ENCODE results near the gene CHCHD2. TPM values are rescaled to one million over a fixed set of nuclear protein-coding genes. Genes with fewer than 3 reads are reported as not detected.

The CHCHD2 gene
- total and polyA plus RNA-seq, 9 of the 15 experiments (the other 6 are each of a cell fraction or from before 2014, with no cell fraction given), result 145 to 1,044 (median 648) TPM

DNA sequence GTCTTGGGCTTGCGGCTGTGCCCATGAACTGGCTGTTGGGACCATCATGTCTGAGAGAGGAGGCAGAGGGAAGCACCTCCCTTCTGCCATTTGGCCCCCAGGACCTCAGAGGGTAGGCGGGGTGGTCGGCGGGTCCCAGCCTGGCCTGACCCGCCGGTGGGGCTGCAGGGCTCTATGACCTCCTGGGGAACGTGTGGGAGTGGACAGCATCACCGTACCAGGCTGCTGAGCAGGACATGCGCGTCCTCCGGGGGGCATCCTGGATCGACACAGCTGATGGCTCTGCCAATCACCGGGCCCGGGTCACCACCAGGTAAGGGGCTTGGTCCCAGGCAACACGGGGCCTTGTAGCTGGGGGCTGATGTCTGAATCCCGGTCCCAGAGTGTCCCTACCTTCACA, 28.1 kb downstream of the CHCHD2 start (continued):
- TF ChIP-seq, protein P1, sequence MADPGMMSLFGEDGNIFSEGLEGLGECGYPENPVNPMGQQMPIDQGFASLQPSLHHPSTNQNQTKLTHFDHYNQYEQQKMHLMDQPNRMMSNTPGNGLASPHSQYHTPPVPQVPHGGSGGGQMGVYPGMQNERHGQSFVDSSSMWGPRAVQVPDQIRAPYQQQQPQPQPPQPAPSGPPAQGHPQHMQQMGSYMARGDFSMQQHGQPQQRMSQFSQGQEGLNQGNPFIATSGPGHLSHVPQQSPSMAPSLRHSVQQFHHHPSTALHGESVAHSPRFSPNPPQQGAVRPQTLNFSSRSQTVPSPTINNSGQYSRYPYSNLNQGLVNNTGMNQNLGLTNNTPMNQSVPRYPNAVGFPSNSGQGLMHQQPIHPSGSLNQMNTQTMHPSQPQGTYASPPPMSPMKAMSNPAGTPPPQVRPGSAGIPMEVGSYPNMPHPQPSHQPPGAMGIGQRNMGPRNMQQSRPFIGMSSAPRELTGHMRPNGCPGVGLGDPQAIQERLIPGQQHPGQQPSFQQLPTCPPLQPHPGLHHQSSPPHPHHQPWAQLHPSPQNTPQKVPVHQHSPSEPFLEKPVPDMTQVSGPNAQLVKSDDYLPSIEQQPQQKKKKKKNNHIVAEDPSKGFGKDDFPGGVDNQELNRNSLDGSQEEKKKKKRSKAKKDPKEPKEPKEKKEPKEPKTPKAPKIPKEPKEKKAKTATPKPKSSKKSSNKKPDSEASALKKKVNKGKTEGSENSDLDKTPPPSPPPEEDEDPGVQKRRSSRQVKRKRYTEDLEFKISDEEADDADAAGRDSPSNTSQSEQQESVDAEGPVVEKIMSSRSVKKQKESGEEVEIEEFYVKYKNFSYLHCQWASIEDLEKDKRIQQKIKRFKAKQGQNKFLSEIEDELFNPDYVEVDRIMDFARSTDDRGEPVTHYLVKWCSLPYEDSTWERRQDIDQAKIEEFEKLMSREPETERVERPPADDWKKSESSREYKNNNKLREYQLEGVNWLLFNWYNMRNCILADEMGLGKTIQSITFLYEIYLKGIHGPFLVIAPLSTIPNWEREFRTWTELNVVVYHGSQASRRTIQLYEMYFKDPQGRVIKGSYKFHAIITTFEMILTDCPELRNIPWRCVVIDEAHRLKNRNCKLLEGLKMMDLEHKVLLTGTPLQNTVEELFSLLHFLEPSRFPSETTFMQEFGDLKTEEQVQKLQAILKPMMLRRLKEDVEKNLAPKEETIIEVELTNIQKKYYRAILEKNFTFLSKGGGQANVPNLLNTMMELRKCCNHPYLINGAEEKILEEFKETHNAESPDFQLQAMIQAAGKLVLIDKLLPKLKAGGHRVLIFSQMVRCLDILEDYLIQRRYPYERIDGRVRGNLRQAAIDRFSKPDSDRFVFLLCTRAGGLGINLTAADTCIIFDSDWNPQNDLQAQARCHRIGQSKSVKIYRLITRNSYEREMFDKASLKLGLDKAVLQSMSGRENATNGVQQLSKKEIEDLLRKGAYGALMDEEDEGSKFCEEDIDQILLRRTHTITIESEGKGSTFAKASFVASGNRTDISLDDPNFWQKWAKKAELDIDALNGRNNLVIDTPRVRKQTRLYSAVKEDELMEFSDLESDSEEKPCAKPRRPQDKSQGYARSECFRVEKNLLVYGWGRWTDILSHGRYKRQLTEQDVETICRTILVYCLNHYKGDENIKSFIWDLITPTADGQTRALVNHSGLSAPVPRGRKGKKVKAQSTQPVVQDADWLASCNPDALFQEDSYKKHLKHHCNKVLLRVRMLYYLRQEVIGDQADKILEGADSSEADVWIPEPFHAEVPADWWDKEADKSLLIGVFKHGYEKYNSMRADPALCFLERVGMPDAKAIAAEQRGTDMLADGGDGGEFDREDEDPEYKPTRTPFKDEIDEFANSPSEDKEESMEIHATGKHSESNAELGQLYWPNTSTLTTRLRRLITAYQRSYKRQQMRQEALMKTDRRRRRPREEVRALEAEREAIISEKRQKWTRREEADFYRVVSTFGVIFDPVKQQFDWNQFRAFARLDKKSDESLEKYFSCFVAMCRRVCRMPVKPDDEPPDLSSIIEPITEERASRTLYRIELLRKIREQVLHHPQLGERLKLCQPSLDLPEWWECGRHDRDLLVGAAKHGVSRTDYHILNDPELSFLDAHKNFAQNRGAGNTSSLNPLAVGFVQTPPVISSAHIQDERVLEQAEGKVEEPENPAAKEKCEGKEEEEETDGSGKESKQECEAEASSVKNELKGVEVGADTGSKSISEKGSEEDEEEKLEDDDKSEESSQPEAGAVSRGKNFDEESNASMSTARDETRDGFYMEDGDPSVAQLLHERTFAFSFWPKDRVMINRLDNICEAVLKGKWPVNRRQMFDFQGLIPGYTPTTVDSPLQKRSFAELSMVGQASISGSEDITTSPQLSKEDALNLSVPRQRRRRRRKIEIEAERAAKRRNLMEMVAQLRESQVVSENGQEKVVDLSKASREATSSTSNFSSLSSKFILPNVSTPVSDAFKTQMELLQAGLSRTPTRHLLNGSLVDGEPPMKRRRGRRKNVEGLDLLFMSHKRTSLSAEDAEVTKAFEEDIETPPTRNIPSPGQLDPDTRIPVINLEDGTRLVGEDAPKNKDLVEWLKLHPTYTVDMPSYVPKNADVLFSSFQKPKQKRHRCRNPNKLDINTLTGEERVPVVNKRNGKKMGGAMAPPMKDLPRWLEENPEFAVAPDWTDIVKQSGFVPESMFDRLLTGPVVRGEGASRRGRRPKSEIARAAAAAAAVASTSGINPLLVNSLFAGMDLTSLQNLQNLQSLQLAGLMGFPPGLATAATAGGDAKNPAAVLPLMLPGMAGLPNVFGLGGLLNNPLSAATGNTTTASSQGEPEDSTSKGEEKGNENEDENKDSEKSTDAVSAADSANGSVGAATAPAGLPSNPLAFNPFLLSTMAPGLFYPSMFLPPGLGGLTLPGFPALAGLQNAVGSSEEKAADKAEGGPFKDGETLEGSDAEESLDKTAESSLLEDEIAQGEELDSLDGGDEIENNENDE (IDR thresholded peaks at IDR 0.05; ENCODE audit: low read depth, low read length), result no peak
- no peak for TF ChIP-seq JUNB (CRISPR knock-in tag; conservative IDR thresholded peaks at IDR 0.05)
- 0 out of 2 replicates have a peak, but pooled peaks have one; percentile 26 for TF ChIP-seq RBFOX2 (IDR thresholded peaks at IDR 0.05; ENCODE audit: low read depth, low read length)
- TF ChIP-seq HCFC1 (IDR thresholded peaks at IDR 0.05; ENCODE audit: low read depth, low read length), result no peak
- TF ChIP-seq GATAD2B (IDR thresholded peaks at IDR 0.05; ENCODE audit: borderline replicate concordance), result no peak
- TF ChIP-seq DIDO1 (tag; IDR thresholded peaks at IDR 0.05; ENCODE audit: low read depth), result no peak
- no peak for TF ChIP-seq NCOR1 (IDR thresholded peaks at IDR 0.05)
- TF ChIP-seq FOXK1 (CRISPR knock-in tag; IDR thresholded peaks at IDR 0.05; ENCODE audit: borderline replicate concordance), result no peak
- no peak for TF ChIP-seq POLR3A (IDR thresholded peaks at IDR 0.05; ENCODE audit: borderline replicate concordance, extremely low read depth, insufficient read depth, insufficient read length)
- TF ChIP-seq, protein P2, sequence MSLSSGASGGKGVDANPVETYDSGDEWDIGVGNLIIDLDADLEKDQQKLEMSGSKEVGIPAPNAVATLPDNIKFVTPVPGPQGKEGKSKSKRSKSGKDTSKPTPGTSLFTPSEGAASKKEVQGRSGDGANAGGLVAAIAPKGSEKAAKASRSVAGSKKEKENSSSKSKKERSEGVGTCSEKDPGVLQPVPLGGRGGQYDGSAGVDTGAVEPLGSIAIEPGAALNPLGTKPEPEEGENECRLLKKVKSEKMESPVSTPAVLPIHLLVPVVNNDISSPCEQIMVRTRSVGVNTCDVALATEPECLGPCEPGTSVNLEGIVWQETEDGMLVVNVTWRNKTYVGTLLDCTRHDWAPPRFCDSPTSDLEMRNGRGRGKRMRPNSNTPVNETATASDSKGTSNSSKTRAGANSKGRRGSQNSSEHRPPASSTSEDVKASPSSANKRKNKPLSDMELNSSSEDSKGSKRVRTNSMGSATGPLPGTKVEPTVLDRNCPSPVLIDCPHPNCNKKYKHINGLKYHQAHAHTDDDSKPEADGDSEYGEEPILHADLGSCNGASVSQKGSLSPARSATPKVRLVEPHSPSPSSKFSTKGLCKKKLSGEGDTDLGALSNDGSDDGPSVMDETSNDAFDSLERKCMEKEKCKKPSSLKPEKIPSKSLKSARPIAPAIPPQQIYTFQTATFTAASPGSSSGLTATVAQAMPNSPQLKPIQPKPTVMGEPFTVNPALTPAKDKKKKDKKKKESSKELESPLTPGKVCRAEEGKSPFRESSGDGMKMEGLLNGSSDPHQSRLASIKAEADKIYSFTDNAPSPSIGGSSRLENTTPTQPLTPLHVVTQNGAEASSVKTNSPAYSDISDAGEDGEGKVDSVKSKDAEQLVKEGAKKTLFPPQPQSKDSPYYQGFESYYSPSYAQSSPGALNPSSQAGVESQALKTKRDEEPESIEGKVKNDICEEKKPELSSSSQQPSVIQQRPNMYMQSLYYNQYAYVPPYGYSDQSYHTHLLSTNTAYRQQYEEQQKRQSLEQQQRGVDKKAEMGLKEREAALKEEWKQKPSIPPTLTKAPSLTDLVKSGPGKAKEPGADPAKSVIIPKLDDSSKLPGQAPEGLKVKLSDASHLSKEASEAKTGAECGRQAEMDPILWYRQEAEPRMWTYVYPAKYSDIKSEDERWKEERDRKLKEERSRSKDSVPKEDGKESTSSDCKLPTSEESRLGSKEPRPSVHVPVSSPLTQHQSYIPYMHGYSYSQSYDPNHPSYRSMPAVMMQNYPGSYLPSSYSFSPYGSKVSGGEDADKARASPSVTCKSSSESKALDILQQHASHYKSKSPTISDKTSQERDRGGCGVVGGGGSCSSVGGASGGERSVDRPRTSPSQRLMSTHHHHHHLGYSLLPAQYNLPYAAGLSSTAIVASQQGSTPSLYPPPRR (CRISPR knock-in tag; IDR thresholded peaks at IDR 0.05; ENCODE audit: borderline replicate concordance), result no peak

All from K562 (cell line).